Measurements from ENCODE around the gene TOX2. TPM values are rescaled to one million over a fixed set of nuclear protein-coding genes. Genes with fewer than 3 reads are reported as not detected.
A peak's percentile ranks its signal among the peaks of the same experiment; 100 is the strongest.

TOX2 gene
- total RNA-seq, 2 experiments from 2014 or later, result 3.3 to 3.9 TPM

- Mint-ChIP-seq H3K4me3 (no peak overlapping the region), H3K36me3 (ENCODE audit: low read depth) (no peaks in the 10 kb centered on the region), H3K4me1 (ENCODE audit: low read depth) (peaks cover 25% of the 10 kb centered on the region), H3K9me3 (no peaks in the 10 kb centered on the region), H3K27ac (no peak overlapping the region), H3K27me3 (no peaks in the 10 kb centered on the region)
- H3K4me1 ChIP-seq (ENCODE audit: insufficient read depth, low read length), result peaks cover 9% of the 10 kb centered on the region
- ChIA-PET CTCF (no interaction called here), POLR2A (no interaction called here)
- no peak for ATAC-seq (ENCODE audit: poor library complexity)
- intact Hi-C loops (cut with DNase I, micrococcal nuclease), result no loop called here
- H3K4me3 ChIP-seq (ENCODE audit: low read length), result no peak overlapping the region
- H3K9me3 ChIP-seq (ENCODE audit: control insufficient read depth in 1 of 2, insufficient read depth in 1 of 2, low read length in 2 of 2), result no peaks in the 10 kb centered on the region
- no peak for DNase-seq
- H3K27ac ChIP-seq (ENCODE audit: low read depth in 1 of 2, low read length in 2 of 2), result no peak overlapping the region
- TF ChIP-seq CTCF (IDR thresholded peaks at IDR 0.05), result no peak
- no peaks in the 10 kb centered on the region for H3K36me3 ChIP-seq (ENCODE audit: insufficient read depth, low read length)
- H3K27me3 ChIP-seq (ENCODE audit: control insufficient read depth in 1 of 2, insufficient read depth in 2 of 2, low read length in 2 of 2), result no peaks in the 10 kb centered on the region
These were observed 69.9 kb downstream of the TOX2 start for GRCh38 chr20:43984587-43984986.

DNA sequence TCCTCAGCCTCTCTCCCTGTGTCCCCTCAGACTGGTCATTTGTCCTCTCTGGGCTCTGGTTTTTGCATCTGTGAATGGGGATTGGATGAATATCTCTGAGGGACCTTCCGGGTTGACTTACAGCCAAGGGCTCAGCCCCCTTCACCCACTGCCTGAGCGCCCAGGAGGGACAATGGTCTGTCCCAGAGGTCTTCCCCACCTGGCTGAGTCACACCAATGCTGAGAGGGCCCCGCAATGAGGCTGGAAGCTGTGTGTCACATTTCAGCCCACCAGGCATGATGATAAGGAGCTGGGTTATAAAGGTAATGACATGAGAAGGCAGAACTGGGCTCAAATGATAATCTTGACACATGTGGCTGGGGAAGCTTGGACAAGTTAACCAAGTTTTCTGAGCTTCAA, 70.5 kb downstream of the TOX2 start:
- H3K27ac Mint-ChIP-seq, result no peak overlapping the region
- ATAC-seq (ENCODE audit: poor library complexity), result no peak
- H3K36me3 ChIP-seq (ENCODE audit: insufficient read depth, low read length), result no peaks in the 10 kb centered on the region

DNA sequence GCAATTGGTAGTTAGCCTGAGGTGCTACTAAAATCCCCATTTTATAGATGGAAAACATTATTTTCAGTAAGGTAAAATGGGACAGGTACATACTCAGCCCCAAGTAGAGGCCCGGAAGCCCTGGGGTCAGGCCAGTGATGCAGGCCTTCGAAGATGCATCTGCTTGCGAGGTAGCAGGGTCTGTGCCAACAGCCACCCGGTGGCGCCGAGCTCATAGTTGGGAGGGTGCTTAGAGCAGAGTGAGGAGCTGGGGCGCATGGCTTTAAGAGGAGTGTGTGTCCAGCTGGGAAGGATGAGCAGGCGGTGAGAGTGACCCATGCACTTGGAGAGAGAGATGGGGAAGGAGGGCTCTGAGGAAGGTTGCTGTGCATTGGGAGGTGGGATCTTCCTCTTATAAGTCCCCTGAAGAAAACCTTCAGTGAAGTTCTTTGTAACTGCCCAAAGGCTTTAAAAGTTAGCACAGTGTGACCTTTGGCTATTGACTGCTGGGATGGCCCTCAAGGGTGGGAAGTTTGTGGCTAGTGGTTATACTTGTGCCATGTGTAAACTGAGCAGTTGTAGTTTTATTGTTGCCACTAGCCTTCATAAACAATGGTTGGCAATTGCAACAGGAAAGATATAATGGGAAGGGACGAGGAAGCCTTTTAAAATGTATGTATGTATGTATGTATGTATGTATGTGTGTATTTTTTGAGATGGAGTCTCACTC, 71.1 kb downstream of the TOX2 start:
- intact Hi-C loops (cut with DNase I, micrococcal nuclease), result no loop called here
- Histone ChIP-seq H3K4me1 (ENCODE audit: insufficient read depth, low read length) (peaks cover 9% of the 10 kb centered on the region), H3K9me3 (ENCODE audit: control insufficient read depth in 1 of 2, insufficient read depth in 1 of 2, low read length in 2 of 2) (no peaks in the 10 kb centered on the region), H3K27ac (ENCODE audit: low read depth in 1 of 2, low read length in 2 of 2) (no peak overlapping the region), H3K27me3 (ENCODE audit: control insufficient read depth in 1 of 2, insufficient read depth in 2 of 2, low read length in 2 of 2) (no peaks in the 10 kb centered on the region), H3K36me3 (ENCODE audit: insufficient read depth, low read length) (no peaks in the 10 kb centered on the region), H3K4me3 (ENCODE audit: low read length) (no peak overlapping the region)
- Mint-ChIP-seq H3K9me3 (no peaks in the 10 kb centered on the region), H3K4me3 (no peak overlapping the region), H3K27me3 (no peaks in the 10 kb centered on the region), H3K4me1 (ENCODE audit: low read depth) (peaks cover 25% of the 10 kb centered on the region), H3K36me3 (ENCODE audit: low read depth) (no peaks in the 10 kb centered on the region), H3K27ac (peak overlapping the region; percentile 22)
- DNase-seq (no peak), ATAC-seq (ENCODE audit: poor library complexity) (no peak)
- no peak for TF ChIP-seq CTCF (IDR thresholded peaks at IDR 0.05)
- CTCF ChIA-PET, result no interaction called here
- POLR2A ChIA-PET, result no interaction called here

More for the DNA sequence above, 70.5 kb downstream of the TOX2 start:
- H3K9me3 Mint-ChIP-seq, result no peaks in the 10 kb centered on the region
- Histone ChIP-seq H3K4me1 (ENCODE audit: insufficient read depth, low read length) (peaks cover 9% of the 10 kb centered on the region), H3K4me3 (ENCODE audit: low read length) (no peak overlapping the region), H3K27me3 (ENCODE audit: control insufficient read depth in 1 of 2, insufficient read depth in 2 of 2, low read length in 2 of 2) (no peaks in the 10 kb centered on the region), H3K27ac (ENCODE audit: low read depth in 1 of 2, low read length in 2 of 2) (no peak overlapping the region), H3K9me3 (ENCODE audit: control insufficient read depth in 1 of 2, insufficient read depth in 1 of 2, low read length in 2 of 2) (no peaks in the 10 kb centered on the region)
- DNase-seq, result no peak
- H3K27me3 Mint-ChIP-seq, result no peaks in the 10 kb centered on the region
- H3K36me3 Mint-ChIP-seq (ENCODE audit: low read depth), result no peaks in the 10 kb centered on the region
- TF ChIP-seq CTCF (IDR thresholded peaks at IDR 0.05), result no peak
- POLR2A ChIA-PET, result no interaction called here
- intact Hi-C loops (cut with DNase I, micrococcal nuclease), result no loop called here
- CTCF ChIA-PET, result no interaction called here
- H3K4me1 Mint-ChIP-seq (ENCODE audit: low read depth), result peaks cover 25% of the 10 kb centered on the region
- H3K4me3 Mint-ChIP-seq, result no peak overlapping the region
